Skeletal muscle satellite cell (primary cell): ENCODE measurements around the gene CHSY3.
"Not testable (repeated sequence)": the region's sequence is repeated elsewhere in the genome, so short reads cannot be mapped to it uniquely, and the experiment has no call there.

Experiments
- H3K27me3 ChIP-seq: 2 replicates; pipeline ENCODE4 v1.7.0; 2013; ENCODE audit warnings: low read length; ENCODE audit not compliant: control insufficient read depth, insufficient read depth
- H3K36me3 ChIP-seq: 2 replicates; pipeline ENCODE4 v1.7.0; 2013; ENCODE audit warnings: mild to moderate bottlenecking, control low read depth, low read length; ENCODE audit not compliant: insufficient read depth
- H3K4me1 ChIP-seq: 2 replicates; pipeline ENCODE4 v1.7.0; 2013; ENCODE audit warnings: low read length; ENCODE audit not compliant: control insufficient read depth, insufficient read depth
- H3K4me2 ChIP-seq: 2 replicates; pipeline ENCODE4 v1.7.0; 2013; ENCODE audit warnings: mild to moderate bottlenecking, low read length
- H3K4me3 ChIP-seq: 2 replicates; pipeline ENCODE4 v1.7.0; 2013; ENCODE audit warnings: low read length
- H3K9ac ChIP-seq: 2 replicates; pipeline ENCODE4 v1.7.0; 2013; ENCODE audit warnings: mild to moderate bottlenecking, low read depth, low read length, moderate library complexity
- H3K9me3 ChIP-seq: replicated peaks from 2 replicates; pipeline ENCODE4 v1.7.0; 2013; ENCODE audit warnings: mild to moderate bottlenecking, control low read depth, low read length

CHSY3 gene

DNA sequence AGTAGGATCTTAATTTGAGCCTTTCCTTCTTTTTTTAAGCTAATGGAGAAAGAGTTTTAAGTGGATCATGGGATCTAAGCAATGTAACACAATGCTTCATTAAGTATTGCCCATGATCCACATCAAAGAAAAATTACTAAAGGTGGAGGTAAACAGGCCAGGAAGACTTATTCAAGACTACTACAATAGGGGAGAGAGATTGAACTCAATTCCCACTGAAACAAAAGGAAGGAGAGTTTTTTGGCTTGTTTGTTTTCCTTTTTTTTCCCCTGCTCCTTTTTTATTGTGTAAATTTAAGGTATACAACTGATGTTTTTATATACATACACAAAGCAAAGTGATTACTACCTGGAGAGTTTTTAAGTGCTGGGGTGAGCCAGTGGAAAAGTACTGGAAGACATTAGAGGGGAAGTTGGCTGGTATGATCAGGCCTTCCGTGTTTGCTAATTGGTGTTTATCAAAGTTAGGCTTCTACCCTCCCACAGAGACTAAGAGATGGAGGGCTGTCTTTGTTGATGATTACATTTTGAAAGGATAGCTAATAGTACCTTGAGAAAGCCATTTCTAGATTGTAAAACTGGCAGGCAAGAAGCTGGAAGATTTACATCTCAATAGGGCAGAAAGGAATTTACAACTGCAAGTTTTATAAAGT, 262.7 kb downstream of the CHSY3 start:
- H3K9me3 ChIP-seq = no peaks in the 10 kb centered on the region
- no peak overlapping the region for H3K9ac ChIP-seq
- no peak overlapping the region for H3K4me3 ChIP-seq
- H3K36me3 ChIP-seq = no peaks in the 10 kb centered on the region
- H3K4me1 ChIP-seq = peaks cover 2% of the 10 kb centered on the region
- no peak overlapping the region for H3K4me2 ChIP-seq
- H3K27me3 ChIP-seq = no peaks in the 10 kb centered on the region

DNA sequence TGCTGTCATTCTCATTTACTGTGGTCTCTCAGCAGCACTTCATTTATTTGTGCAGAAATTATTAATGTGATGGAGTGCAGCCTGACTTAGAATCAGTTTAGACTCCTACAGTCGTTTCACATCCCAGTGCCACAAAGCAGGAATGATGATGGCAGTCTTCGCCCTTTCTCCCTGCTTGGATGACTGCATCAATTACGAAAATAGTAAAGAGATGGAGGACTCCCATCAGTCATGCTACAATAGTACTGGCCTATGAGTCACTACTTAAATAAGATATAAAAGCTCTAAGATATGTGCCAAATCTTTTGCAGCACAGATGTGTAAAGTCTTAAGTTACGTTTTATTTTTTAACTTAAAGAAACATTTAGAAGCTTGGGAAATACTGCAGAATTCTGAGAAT, 263.9 kb downstream of the CHSY3 start:
- Histone ChIP-seq H3K9me3 (no peaks in the 10 kb centered on the region), H3K27me3 (no peaks in the 10 kb centered on the region), H3K9ac (no peak overlapping the region), H3K4me3 (no peak overlapping the region), H3K4me2 (no peak overlapping the region), H3K36me3 (no peaks in the 10 kb centered on the region), H3K4me1 (peaks cover 2% of the 10 kb centered on the region)

GRCh38 chr5:130171699-130172098, 267.4 kb downstream of the CHSY3 start:
- Histone ChIP-seq H3K36me3 (no peaks in the 10 kb centered on the region), H3K4me2 (no peak overlapping the region), H3K27me3 (no peaks in the 10 kb centered on the region), H3K4me1 (peaks cover 2% of the 10 kb centered on the region), H3K4me3 (no peak overlapping the region), H3K9ac (no peak overlapping the region), H3K9me3 (no peaks in the 10 kb centered on the region)

DNA sequence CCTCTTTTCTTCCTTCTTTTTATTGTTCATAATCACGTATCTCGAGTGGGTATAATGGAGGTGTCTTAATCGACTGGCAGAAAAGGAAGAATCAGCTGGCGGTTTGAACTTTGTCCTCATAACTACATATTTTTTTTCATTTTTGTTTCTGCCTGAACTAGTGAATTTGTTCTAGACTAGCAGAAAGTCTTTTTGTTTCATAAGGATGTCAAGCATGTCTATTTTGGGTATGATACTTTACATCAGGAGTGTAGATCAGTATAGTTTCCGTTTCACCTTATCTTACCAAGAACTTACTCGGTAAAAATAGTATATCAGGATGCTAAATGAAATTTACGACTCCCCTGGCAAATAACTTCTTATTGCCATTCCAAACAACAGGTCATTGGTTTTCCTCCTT, 278.9 kb downstream of the CHSY3 start:
- no peak overlapping the region for H3K4me2 ChIP-seq
- no peaks in the 10 kb centered on the region for H3K36me3 ChIP-seq
- H3K27me3 ChIP-seq = no peaks in the 10 kb centered on the region
- no peak overlapping the region for H3K4me3 ChIP-seq
- H3K9me3 ChIP-seq = no peaks in the 10 kb centered on the region
- H3K4me1 ChIP-seq = peaks cover 4% of the 10 kb centered on the region
- no peak overlapping the region for H3K9ac ChIP-seq

GRCh38 chr5:130189961-130190360, 285.7 kb downstream of the CHSY3 start:
- Histone ChIP-seq H3K36me3 (no peaks in the 10 kb centered on the region), H3K9me3 (no peaks in the 10 kb centered on the region), H3K9ac (no peak overlapping the region), H3K4me3 (no peak overlapping the region), H3K4me1 (no peaks in the 10 kb centered on the region), H3K4me2 (no peak overlapping the region), H3K27me3 (no peaks in the 10 kb centered on the region)

GRCh38 chr5:130198927-130199326, 294.7 kb downstream of the CHSY3 start:
- Histone ChIP-seq H3K36me3 (no peaks in the 10 kb centered on the region), H3K9me3 (no peaks in the 10 kb centered on the region), H3K9ac (no peak overlapping the region), H3K27me3 (peaks cover 3% of the 10 kb centered on the region), H3K4me2 (no peak overlapping the region), H3K4me3 (no peak overlapping the region), H3K4me1 (no peaks in the 10 kb centered on the region)

DNA sequence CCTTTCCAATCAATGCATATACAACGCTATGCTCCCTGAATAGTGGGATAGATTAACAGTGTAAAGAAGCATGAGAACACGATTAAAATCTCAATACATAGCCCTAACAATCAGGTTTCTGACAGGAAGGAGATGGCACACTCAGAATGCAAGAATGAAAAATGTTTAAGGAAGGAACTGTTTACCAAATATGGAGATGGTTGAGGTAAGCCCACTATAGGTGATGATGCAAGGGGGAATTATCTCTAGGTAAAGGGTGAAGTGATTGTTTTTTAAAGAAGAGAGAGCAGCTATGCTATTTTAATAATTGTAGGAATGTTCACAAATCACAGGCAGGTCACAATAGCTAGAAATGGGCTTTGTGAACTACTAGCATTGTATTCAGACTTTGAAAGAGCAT, 302.4 kb downstream of the CHSY3 start:
- no peaks in the 10 kb centered on the region for H3K9me3 ChIP-seq
- no peak overlapping the region for H3K4me3 ChIP-seq
- no peaks in the 10 kb centered on the region for H3K36me3 ChIP-seq
- H3K9ac ChIP-seq = no peak overlapping the region
- H3K27me3 ChIP-seq = no peaks in the 10 kb centered on the region
- H3K4me1 ChIP-seq = no peaks in the 10 kb centered on the region
- no peak overlapping the region for H3K4me2 ChIP-seq

DNA sequence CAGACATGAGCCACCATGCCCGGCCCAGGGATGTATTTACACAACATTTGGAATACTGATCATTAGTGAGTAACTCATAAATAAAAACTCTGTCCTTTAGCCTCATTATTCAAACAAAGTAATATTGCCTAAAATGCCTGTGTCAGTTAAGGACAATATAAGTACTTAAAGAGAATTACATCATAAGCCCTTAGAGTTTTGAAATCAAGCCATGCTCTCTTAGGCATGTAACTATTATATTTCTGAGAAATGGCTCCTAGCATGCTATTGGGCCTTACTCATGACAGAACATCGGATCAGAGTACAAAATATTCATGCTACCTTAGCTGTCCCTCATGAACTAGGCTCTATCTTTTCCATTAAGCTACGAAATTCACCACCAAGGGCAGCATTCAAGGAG, 309.3 kb downstream of the CHSY3 start:
- Histone ChIP-seq H3K9ac (no peak overlapping the region), H3K4me2 (no peak overlapping the region), H3K36me3 (no peaks in the 10 kb centered on the region), H3K27me3 (no peaks in the 10 kb centered on the region), H3K4me1 (no peaks in the 10 kb centered on the region), H3K9me3 (no peaks in the 10 kb centered on the region), H3K4me3 (no peak overlapping the region)

DNA sequence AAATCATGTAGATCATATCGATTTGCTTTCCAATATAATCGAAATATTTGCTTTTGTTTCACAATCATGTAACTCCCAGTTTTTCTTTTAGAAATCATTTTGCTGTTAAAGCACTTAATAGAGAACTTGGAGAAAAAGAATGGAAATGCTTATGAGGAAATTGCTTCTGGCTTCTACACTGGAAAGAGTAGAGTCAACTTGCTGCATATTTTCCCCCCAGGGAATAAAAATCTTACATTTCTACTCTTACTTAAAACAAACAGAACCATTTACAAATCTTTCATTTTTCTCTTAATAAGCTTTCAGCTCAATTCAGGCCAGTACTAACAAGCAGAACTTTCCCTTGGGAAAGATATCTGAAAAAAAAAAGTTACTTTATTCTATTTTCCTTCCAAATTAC, 312.0 kb downstream of the CHSY3 start:
- Histone ChIP-seq H3K4me1 (no peaks in the 10 kb centered on the region), H3K4me3 (no peak overlapping the region), H3K9ac (no peak overlapping the region), H3K27me3 (no peaks in the 10 kb centered on the region), H3K4me2 (no peak overlapping the region), H3K36me3 (no peaks in the 10 kb centered on the region), H3K9me3 (no peaks in the 10 kb centered on the region)

- Histone ChIP-seq H3K4me1 (no peaks in the 10 kb centered on the region), H3K4me3 (no peak overlapping the region), H3K36me3 (no peaks in the 10 kb centered on the region), H3K27me3 (no peaks in the 10 kb centered on the region), H3K9me3 (no peaks in the 10 kb centered on the region), H3K4me2 (no peak overlapping the region), H3K9ac (no peak overlapping the region)
Measured at GRCh38 chr5:130222573-130222972, 318.3 kb downstream of the CHSY3 start.

- H3K27me3 ChIP-seq, H3K4me2 ChIP-seq, H3K36me3 ChIP-seq, H3K4me1 ChIP-seq, H3K9ac ChIP-seq, H3K9me3 ChIP-seq, H3K4me3 ChIP-seq: not testable (repeated sequence)
Measured at GRCh38 chr5:130226556-130226955, 322.3 kb downstream of the CHSY3 start.

DNA sequence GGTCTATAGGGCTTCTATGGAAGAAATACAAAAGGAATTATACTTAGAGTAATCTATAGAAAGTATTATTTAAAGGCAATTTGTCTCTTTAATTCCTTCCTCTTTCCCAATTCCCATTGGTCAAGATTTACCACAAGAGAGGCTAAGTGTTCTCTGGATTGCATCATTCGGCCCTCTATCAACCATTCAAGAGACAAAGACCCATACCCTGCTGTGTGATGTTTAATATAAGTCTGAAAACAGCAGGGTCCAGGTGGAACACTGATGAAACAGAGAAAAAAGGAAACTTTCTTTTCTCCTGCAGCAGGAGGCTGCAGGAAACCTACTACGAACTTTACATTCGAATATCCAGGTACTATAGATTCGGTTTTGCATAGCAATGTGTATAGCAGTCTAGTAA, 323.4 kb downstream of the CHSY3 start:
- H3K4me1 ChIP-seq = no peaks in the 10 kb centered on the region
- H3K36me3 ChIP-seq = no peaks in the 10 kb centered on the region
- no peaks in the 10 kb centered on the region for H3K9me3 ChIP-seq
- no peak overlapping the region for H3K9ac ChIP-seq
- H3K27me3 ChIP-seq = no peaks in the 10 kb centered on the region
- H3K4me2 ChIP-seq = no peak overlapping the region
- H3K4me3 ChIP-seq = no peak overlapping the region
